ENCODE data around the gene PDCD10. TPM values are rescaled to one million over a fixed set of nuclear protein-coding genes. Genes with fewer than 3 reads are reported as not detected.

Gene PDCD10
- total RNA-seq, 1 donor from 2014 or later = 79.7 TPM

- no peak overlapping the region for H3K4me3 ChIP-seq (ENCODE audit: low read depth, low read length)
- TF ChIP-seq CTCF (conservative IDR thresholded peaks at IDR 0.05; ENCODE audit: low read depth, low read length) = no peak
- no peak for DNase-seq (ENCODE audit: low read depth)
Observed at GRCh38 chr3:167653155-167653554, 81.5 kb downstream of the PDCD10 start.

GRCh38 chr3:167651826-167652225 lies 82.9 kb downstream of the PDCD10 start:
- no peak for DNase-seq (ENCODE audit: low read depth)
- H3K4me3 ChIP-seq (ENCODE audit: low read depth, low read length) = no peak overlapping the region
- TF ChIP-seq CTCF (conservative IDR thresholded peaks at IDR 0.05; ENCODE audit: low read depth, low read length) = no peak

GRCh38 chr3:167650459-167650858 lies 84.2 kb downstream of the PDCD10 start:
- DNase-seq (ENCODE audit: low read depth) = no peak
- H3K4me3 ChIP-seq (ENCODE audit: low read depth, low read length) = no peak overlapping the region
- no peak for TF ChIP-seq CTCF (conservative IDR thresholded peaks at IDR 0.05; ENCODE audit: low read depth, low read length)

GRCh38 chr3:167649746-167650145 lies 84.9 kb downstream of the PDCD10 start:
- no peak overlapping the region for H3K4me3 ChIP-seq (ENCODE audit: low read depth, low read length)
- TF ChIP-seq CTCF (conservative IDR thresholded peaks at IDR 0.05; ENCODE audit: low read depth, low read length) = no peak
- no peak for DNase-seq (ENCODE audit: low read depth)

- no peak overlapping the region for H3K4me3 ChIP-seq (ENCODE audit: low read depth, low read length)
- DNase-seq (ENCODE audit: low read depth) = no peak
- no peak for TF ChIP-seq CTCF (conservative IDR thresholded peaks at IDR 0.05; ENCODE audit: low read depth, low read length)
Observed at GRCh38 chr3:167644611-167645010, 90.1 kb downstream of the PDCD10 start.

Other genes starting within 250 kb of the PDCD10 start
- not detected in 2 replicates for gene WDR49, start 81.0 kb downstream of the PDCD10 start, total RNA-seq
- 2.9 and 5.4 TPM in 2 replicates for gene SERPINI1, start 829 bp upstream of the PDCD10 start, total RNA-seq

Data from epithelial cell of proximal tubule (primary cell).